ENCODE measurements around the gene MATK.

The MATK gene

GRCh38 chr19:3823350-3823713 lies 37.2 kb upstream of the MATK start:
- Histone ChIP-seq H3K27me3 (replicated peaks; ENCODE audit: control insufficient read depth, insufficient read depth, low read length) (no peaks in the 10 kb centered on the region), H3K4me3 (replicated peaks; ENCODE audit: low read depth, low read length) (no peak overlapping the region), H3K36me3 (ENCODE audit: control insufficient read depth, insufficient read depth, low read length) (no peaks in the 10 kb centered on the region)
- TF ChIP-seq CTCF (IDR thresholded peaks at IDR 0.05; ENCODE audit: insufficient read depth, low read length, poor library complexity, severe bottlenecking), result no peak
- no peak for DNase-seq (ENCODE audit: extremely low read depth, insufficient read length)

GRCh38 chr19:3822683-3823349 lies 36.6 kb upstream of the MATK start:
- H3K27me3 ChIP-seq (replicated peaks; ENCODE audit: control insufficient read depth, insufficient read depth, low read length), result no peaks in the 10 kb centered on the region
- H3K36me3 ChIP-seq (ENCODE audit: control insufficient read depth, insufficient read depth, low read length), result no peaks in the 10 kb centered on the region
- no peak overlapping the region for H3K4me3 ChIP-seq (replicated peaks; ENCODE audit: low read depth, low read length)
- DNase-seq (ENCODE audit: extremely low read depth, insufficient read length), result no peak
- no peak for TF ChIP-seq CTCF (IDR thresholded peaks at IDR 0.05; ENCODE audit: insufficient read depth, low read length, poor library complexity, severe bottlenecking)

DNA sequence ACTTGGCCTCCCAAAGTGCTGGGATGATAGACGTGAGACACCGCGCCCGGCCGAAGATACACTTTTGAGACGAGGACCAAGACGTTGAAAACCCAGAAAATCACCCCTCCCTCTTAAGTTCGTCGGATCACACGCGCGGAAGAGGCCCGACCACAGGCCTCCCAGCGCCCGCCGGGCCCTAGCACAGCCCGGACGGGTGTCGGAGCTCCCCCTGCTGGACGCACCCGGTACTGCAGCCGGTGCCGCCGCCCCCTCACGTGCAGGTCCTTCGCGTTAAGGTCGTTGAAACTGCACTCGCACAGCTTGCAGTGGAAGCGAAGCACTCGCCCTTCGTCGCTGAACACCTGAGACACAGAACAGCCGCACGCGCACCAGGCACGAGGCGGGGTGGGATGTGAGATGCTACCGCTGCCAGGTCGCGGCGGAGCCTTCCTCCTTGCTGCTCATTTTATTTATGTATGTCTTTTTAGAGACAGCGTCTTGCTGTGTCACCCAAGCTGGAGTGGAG lies 35.7 kb upstream of the MATK start:
- Histone ChIP-seq H3K27me3 (replicated peaks; ENCODE audit: control insufficient read depth, insufficient read depth, low read length) (no peaks in the 10 kb centered on the region), H3K4me3 (replicated peaks; ENCODE audit: low read depth, low read length) (no peak overlapping the region), H3K36me3 (ENCODE audit: control insufficient read depth, insufficient read depth, low read length) (no peaks in the 10 kb centered on the region)
- peak; percentile 98 for TF ChIP-seq CTCF (IDR thresholded peaks at IDR 0.05; ENCODE audit: insufficient read depth, low read length, poor library complexity, severe bottlenecking)
- peak; percentile 86 for DNase-seq (ENCODE audit: extremely low read depth, insufficient read length)

- Histone ChIP-seq H3K36me3 (ENCODE audit: control insufficient read depth, insufficient read depth, low read length) (no peaks in the 10 kb centered on the region), H3K4me3 (replicated peaks; ENCODE audit: low read depth, low read length) (no peak overlapping the region), H3K27me3 (replicated peaks; ENCODE audit: control insufficient read depth, insufficient read depth, low read length) (no peaks in the 10 kb centered on the region)
- no peak for DNase-seq (ENCODE audit: extremely low read depth, insufficient read length)
- TF ChIP-seq CTCF (IDR thresholded peaks at IDR 0.05; ENCODE audit: insufficient read depth, low read length, poor library complexity, severe bottlenecking), result no peak
These were observed 35.0 kb upstream of the MATK start for GRCh38 chr19:3821156-3821555.

DNA sequence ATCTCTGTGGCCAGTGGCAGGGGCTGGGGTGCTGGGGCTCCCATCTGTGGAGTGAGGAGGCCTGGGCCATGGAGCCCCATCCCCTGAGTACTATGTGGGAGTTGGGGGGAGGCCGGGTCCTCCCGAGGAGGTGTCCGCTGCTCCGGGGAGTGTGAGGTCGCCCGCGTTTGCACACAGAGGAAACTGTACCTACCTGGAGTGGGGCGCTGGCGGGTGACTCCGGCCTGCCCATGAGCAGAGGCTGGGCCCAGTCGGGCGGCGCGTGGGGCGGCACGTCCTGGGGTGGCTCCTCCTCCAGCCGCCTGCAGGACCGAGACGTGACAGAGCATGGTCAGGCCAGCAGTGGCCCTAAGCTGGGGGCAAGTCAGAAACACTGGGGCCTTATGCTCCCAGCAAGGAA lies 33.8 kb upstream of the MATK start:
- no peak overlapping the region for H3K4me3 ChIP-seq (replicated peaks; ENCODE audit: low read depth, low read length)
- TF ChIP-seq CTCF (IDR thresholded peaks at IDR 0.05; ENCODE audit: insufficient read depth, low read length, poor library complexity, severe bottlenecking), result no peak
- no peak for DNase-seq (ENCODE audit: extremely low read depth, insufficient read length)
- H3K27me3 ChIP-seq (replicated peaks; ENCODE audit: control insufficient read depth, insufficient read depth, low read length), result no peaks in the 10 kb centered on the region
- H3K36me3 ChIP-seq (ENCODE audit: control insufficient read depth, insufficient read depth, low read length), result no peaks in the 10 kb centered on the region

GRCh38 chr19:3818918-3819317 lies 32.7 kb upstream of the MATK start:
- DNase-seq (ENCODE audit: extremely low read depth, insufficient read length), result no peak
- no peaks in the 10 kb centered on the region for H3K36me3 ChIP-seq (ENCODE audit: control insufficient read depth, insufficient read depth, low read length)
- H3K27me3 ChIP-seq (replicated peaks; ENCODE audit: control insufficient read depth, insufficient read depth, low read length), result no peaks in the 10 kb centered on the region
- H3K4me3 ChIP-seq (replicated peaks; ENCODE audit: low read depth, low read length), result no peak overlapping the region
- TF ChIP-seq CTCF (IDR thresholded peaks at IDR 0.05; ENCODE audit: insufficient read depth, low read length, poor library complexity, severe bottlenecking), result no peak

All from GM06990 (cell line).